ENCODE measurements around the gene TM9SF1.
A peak's percentile ranks its signal among the peaks of the same experiment; 100 is the strongest.

Gene TM9SF1

GRCh38 chr14:24234095-24235005 is 39.1 kb upstream of the TM9SF1 start:
- no peaks in the 10 kb centered on the region for H3K9me2 ChIP-seq (ENCODE audit: low read depth, low read length)
- peaks cover 27% of the 10 kb centered on the region for H3K4me1 ChIP-seq (ENCODE audit: insufficient read depth, low read length, severe bottlenecking)
- peak overlapping the region; percentile 92 for H3K4me2 ChIP-seq (ENCODE audit: low read length)
- H2AFZ ChIP-seq (ENCODE audit: low read length): no peak overlapping the region
- H3K9me3 ChIP-seq (ENCODE audit: low read length): no peaks in the 10 kb centered on the region
- H4K20me1 ChIP-seq (ENCODE audit: insufficient read depth, low read length): no peaks in the 10 kb centered on the region
- H3K9ac ChIP-seq (ENCODE audit: low read length): peak overlapping the region; percentile 82
- no peaks in the 10 kb centered on the region for H3K27me3 ChIP-seq (ENCODE audit: insufficient read depth, low read length)
- no peak overlapping the region for H3K27ac ChIP-seq (ENCODE audit: low read depth, low read length, poor library complexity, severe bottlenecking)
- no peak for TF ChIP-seq EZH2 (IDR thresholded peaks at IDR 0.05; ENCODE audit: borderline replicate concordance, low read length)
- no peak for TF ChIP-seq CTCF (IDR thresholded peaks at IDR 0.05; ENCODE audit: low read length)
- H3K36me3 ChIP-seq (ENCODE audit: insufficient read depth, low read length): peaks cover 51% of the 10 kb centered on the region
- 0 out of 2 replicates have a peak, but pooled peaks cover 3% of the 10 kb centered on the region for H3F3A ChIP-seq (ENCODE audit: insufficient read depth, low read length)
- no peak overlapping the region for H3K4me3 ChIP-seq (ENCODE audit: low read depth, low read length, poor library complexity, severe bottlenecking)
- H3K79me2 ChIP-seq (ENCODE audit: insufficient read depth, low read length): peaks cover 17% of the 10 kb centered on the region

GRCh38 chr14:24233538-24233866 is 38.3 kb upstream of the TM9SF1 start:
- no peaks in the 10 kb centered on the region for H3K27me3 ChIP-seq (ENCODE audit: insufficient read depth, low read length)
- H3K27ac ChIP-seq (ENCODE audit: low read depth, low read length, poor library complexity, severe bottlenecking): peak overlapping the region; percentile 70
- H3K4me2 ChIP-seq (ENCODE audit: low read length): peak overlapping the region; percentile 92
- H3K4me1 ChIP-seq (ENCODE audit: insufficient read depth, low read length, severe bottlenecking): peaks cover 27% of the 10 kb centered on the region
- H4K20me1 ChIP-seq (ENCODE audit: insufficient read depth, low read length): no peaks in the 10 kb centered on the region
- no peaks in the 10 kb centered on the region for H3K9me3 ChIP-seq (ENCODE audit: low read length)
- peaks cover 42% of the 10 kb centered on the region for H3K36me3 ChIP-seq (ENCODE audit: insufficient read depth, low read length)
- 0 out of 2 replicates have a peak, but pooled peaks cover 3% of the 10 kb centered on the region for H3F3A ChIP-seq (ENCODE audit: insufficient read depth, low read length)
- TF ChIP-seq EZH2 (IDR thresholded peaks at IDR 0.05; ENCODE audit: borderline replicate concordance, low read length): no peak
- no peak for TF ChIP-seq CTCF (IDR thresholded peaks at IDR 0.05; ENCODE audit: low read length)
- H3K4me3 ChIP-seq (ENCODE audit: low read depth, low read length, poor library complexity, severe bottlenecking): peak overlapping the region; percentile 87
- no peak overlapping the region for H2AFZ ChIP-seq (ENCODE audit: low read length)
- H3K9ac ChIP-seq (ENCODE audit: low read length): peak overlapping the region; percentile 82
- H3K9me2 ChIP-seq (ENCODE audit: low read depth, low read length): no peaks in the 10 kb centered on the region
- H3K79me2 ChIP-seq (ENCODE audit: insufficient read depth, low read length): peaks cover 17% of the 10 kb centered on the region

GRCh38 chr14:24232645-24233537 is 37.6 kb upstream of the TM9SF1 start, which contains the start of gene GMPR2:
TSS of gene GMPR2 (plus strand) at chr14:24232929. CDS start at chr14:24233254, 325 bp downstream.
- peak within 1 kb of the TSS; percentile 82 for H3K9ac ChIP-seq (ENCODE audit: low read length)
- H3K27me3 ChIP-seq (ENCODE audit: insufficient read depth, low read length): no peaks in the 10 kb centered on the region
- peaks cover 27% of the 10 kb centered on the region for H3K4me1 ChIP-seq (ENCODE audit: insufficient read depth, low read length, severe bottlenecking)
- H3K9me2 ChIP-seq (ENCODE audit: low read depth, low read length): no peaks in the 10 kb centered on the region
- 0 out of 2 replicates have a peak, but pooled peaks cover 3% of the 10 kb centered on the region for H3F3A ChIP-seq (ENCODE audit: insufficient read depth, low read length)
- TF ChIP-seq CTCF (IDR thresholded peaks at IDR 0.05; ENCODE audit: low read length) (no peak), EZH2 (IDR thresholded peaks at IDR 0.05; ENCODE audit: borderline replicate concordance, low read length) (no peak)
- H4K20me1 ChIP-seq (ENCODE audit: insufficient read depth, low read length): no peaks in the 10 kb centered on the region
- peak within 1 kb of the TSS; percentile 92 for H3K4me2 ChIP-seq (ENCODE audit: low read length)
- H2AFZ ChIP-seq (ENCODE audit: low read length): 0 out of 2 replicates have a peak within 1 kb of the TSS, but pooled peaks have one; percentile 73
- no peaks in the 10 kb centered on the region for H3K9me3 ChIP-seq (ENCODE audit: low read length)
- peak within 1 kb of the TSS; percentile 70 for H3K27ac ChIP-seq (ENCODE audit: low read depth, low read length, poor library complexity, severe bottlenecking)
- peaks cover 39% of the 10 kb centered on the region for H3K36me3 ChIP-seq (ENCODE audit: insufficient read depth, low read length)
- H3K79me2 ChIP-seq (ENCODE audit: insufficient read depth, low read length): peaks cover 17% of the 10 kb centered on the region
- peak within 1 kb of the TSS; percentile 87 for H3K4me3 ChIP-seq (ENCODE audit: low read depth, low read length, poor library complexity, severe bottlenecking)
